Midbrain (tissue), 1 donor: ENCODE measurements around the gene SLC7A5.
"Not testable (repeated sequence)": the region's sequence is repeated elsewhere in the genome, so short reads cannot be mapped to it uniquely, and the experiment has no call there.

Experiments used
- DNase-seq: peaks from one replicate; lab custom pipeline; 2025; lab: John Stamatoyannopoulos, UW

Gene SLC7A5

DNA sequence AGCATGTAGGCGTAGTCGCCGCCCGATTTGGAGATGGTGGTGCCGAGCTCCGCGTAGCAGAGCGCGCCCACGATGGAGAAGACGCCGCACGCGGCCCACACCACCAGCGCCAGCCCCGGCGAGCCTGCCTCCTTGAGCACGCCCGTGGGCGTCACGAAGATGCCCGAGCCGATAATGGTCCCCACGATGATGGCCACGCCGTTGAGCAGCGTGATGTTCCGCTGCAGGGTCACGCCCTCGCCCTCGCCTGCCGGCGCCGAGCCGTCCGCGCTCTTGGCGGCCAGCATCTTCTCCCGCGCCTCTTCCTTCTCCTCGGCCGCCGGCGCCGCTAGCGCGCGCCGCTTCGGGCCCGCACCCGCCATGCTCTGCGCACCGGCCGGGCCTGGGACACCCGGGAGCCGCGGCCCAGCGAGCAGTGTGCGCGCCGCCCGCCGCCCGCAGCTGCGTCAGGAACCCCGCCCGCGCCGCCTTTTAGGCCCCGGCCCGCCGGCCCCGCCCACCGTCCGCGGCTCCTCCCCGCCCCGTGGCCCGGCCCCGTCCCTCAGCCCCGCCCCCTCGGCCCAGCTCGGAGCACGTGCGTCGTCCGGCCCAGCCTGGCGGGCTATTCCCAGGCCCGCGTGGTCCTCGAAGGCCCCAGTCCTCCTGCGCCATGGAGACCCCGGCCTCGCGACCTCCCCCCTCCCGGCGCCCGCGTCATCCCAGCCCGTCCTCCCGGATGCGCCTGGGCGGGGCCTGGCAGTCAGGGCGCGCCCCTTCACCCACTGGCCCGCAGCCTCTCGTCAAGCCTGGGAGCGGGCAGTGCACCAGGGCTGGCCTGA is at the start of gene SLC7A5:
Gene SLC7A5 (minus strand): TSS at position 447 of the 818 bp plus-strand sequence. CDS start 85 bp downstream, at position 362.
- DNase-seq, result peak; percentile 63

DNA sequence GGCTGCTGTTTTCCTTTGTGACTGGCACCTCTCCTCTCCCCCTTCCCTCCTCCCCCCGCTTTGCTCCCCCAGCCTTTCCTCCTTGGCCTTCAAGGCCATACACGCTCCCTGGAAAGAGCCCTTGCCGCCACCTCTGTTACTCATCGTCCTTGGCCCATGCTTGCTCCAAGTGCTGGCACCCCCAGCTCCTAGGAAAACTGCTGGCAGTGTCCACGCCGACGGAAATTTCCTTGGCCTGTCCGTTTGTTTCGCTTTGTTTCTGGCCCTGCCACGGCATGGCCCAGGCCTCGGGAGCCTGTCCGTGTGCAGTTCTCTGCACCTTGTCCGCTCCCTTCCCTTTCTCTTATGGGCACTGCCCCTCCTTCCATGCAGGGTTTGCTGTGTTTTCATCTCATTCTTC is 49.0 kb upstream of the SLC7A5 start:
- peak; percentile 42 for DNase-seq

DNA sequence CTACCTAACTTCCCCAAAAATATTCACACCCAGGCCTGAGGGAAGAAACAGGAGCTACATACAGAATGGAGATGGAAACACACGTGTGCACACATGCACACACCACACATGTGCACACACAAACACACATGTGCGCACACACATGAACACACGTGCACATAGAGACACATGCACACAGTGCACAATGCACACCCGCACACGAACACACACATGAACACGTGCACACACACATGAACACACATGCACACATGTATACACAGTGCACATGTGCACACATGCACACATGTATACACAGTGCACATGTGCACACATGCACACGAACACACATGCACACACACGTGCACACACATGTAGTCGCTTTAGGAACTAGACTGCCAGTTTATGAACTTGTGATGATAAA is 48.2 kb upstream of the SLC7A5 start:
- DNase-seq, result no peak

- no peak for DNase-seq
These were observed 45.5 kb upstream of the SLC7A5 start for GRCh38 chr16:87914812-87915211.

- not testable (repeated sequence) for DNase-seq
These were observed 44.9 kb upstream of the SLC7A5 start for GRCh38 chr16:87914021-87914725.

GRCh38 chr16:87912691-87913090 is 43.4 kb upstream of the SLC7A5 start:
- not testable (repeated sequence) for DNase-seq

DNA sequence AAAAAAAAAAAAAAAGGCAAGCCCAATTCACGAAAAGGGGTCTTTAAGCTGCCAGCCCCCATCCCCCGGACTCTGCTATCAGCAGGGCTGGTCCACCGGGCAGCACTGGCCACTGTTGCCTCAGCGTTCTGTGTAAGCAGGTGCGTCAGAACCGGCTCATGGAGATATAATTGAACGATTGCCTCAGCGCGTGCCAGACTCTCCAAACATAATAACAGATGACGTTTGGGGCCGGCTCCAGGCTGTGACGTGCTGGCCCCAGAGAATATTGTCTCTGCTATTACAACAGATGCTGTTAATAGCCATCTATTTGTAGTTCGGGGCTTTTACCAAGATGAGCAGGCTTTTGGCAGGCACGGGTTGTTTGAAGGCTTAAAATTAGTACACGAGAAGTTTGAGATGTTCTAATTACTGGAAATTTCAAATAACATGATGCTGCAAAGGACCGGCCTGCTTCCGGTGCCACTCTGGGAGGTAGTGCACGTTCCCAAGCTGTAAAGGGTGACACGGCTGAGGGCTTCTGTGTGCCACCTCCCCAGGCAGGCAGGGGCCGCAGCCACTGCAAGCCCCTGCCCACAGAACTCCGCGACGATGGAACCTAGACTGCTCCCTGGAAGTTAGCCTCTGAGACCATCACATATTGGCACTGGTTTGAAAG is 41.9 kb upstream of the SLC7A5 start:
- not testable (repeated sequence) for DNase-seq

GRCh38 chr16:87909203-87909935 is 40.1 kb upstream of the SLC7A5 start:
- DNase-seq, result peak; percentile 38

DNA sequence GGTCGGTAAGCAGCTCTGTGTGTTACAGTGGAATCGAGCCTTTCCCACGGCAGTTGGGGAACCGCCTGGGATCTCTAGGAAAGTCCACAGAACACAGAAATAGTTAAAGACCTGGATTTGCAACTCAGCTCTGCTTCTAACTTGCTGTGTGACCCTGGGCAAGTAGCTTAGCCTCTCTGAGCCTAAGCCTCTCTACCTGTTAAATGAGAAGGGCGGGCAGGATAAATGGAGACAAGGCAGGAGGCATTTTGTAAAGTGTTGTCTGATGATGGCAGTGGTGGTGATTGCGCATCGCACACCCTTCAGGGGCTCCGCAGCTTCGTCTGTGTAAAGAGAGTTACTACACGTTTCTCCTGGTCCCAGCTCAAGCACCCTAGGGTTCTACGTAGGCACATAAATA is 38.8 kb upstream of the SLC7A5 start:
- DNase-seq, result not testable (repeated sequence)

DNA sequence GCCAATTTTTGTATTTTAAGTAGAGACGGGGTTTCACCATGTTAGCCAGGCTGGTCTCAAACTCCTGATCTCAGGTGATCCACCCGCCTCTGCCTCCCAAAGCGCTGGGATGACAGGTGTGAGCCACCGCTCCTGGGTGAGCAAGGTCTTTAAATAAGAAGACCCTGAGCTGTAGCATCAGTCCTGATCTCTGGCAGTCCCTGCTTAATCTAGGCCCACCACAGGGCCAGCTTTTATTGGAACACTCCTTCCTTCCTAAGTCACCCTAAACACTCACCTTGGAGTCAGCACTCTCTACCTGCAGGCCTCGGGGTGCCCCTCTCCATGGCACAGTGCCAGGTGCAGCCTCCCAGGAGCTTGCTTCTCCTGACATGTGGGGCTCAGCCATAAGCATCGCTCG is 36.2 kb upstream of the SLC7A5 start:
- DNase-seq, result not testable (repeated sequence)

DNA sequence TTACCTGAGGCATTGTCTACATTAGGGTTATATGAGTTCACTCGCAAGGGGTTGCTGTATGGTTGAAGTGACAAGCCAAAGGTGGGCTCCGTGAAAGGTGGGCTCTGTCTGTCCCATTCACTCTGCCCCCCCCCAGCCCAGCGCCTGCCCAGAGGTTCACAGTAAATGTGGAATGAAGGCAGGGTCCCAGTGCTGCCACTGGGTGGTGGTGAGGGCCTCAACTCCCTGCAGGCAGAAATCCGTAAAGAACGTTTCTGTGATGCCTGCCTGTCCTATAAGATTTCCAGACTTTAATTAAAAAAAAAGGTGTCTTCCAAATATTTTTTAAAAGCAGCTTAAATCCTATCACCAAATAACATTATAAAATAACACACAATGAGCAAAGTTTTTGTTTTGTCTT is 35.7 kb upstream of the SLC7A5 start:
- not testable (repeated sequence) for DNase-seq

DNA sequence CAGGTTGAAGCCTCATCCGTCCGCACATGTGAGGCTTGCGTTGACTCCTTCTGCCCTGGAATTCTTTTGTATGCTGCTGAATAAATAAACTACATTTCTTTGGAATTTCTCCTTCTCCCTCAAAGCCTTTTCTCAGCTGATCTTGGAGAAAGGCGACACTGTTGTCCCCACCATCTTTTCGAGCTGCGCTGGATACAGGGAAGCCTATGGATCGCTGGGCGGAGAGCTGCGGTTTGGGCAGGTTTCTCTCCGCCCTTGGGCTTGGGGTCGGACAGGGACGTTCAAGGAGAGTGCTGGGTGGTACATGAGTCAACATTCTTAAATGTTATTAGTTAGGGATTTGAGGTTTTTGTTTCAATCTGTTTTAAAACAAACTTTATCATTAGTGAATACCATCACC is 31.2 kb upstream of the SLC7A5 start:
- not testable (repeated sequence) for DNase-seq

- no peak for DNase-seq
These were observed 28.5 kb upstream of the SLC7A5 start for GRCh38 chr16:87897521-87898505.

- not testable (repeated sequence) for DNase-seq
These were observed 27.7 kb upstream of the SLC7A5 start for GRCh38 chr16:87896924-87897520.

- peak; percentile 18 for DNase-seq
These were observed 27.0 kb upstream of the SLC7A5 start for GRCh38 chr16:87896176-87896890.

- DNase-seq, result peak; percentile 27
These were observed 26.4 kb upstream of the SLC7A5 start for GRCh38 chr16:87895641-87896141.

DNA sequence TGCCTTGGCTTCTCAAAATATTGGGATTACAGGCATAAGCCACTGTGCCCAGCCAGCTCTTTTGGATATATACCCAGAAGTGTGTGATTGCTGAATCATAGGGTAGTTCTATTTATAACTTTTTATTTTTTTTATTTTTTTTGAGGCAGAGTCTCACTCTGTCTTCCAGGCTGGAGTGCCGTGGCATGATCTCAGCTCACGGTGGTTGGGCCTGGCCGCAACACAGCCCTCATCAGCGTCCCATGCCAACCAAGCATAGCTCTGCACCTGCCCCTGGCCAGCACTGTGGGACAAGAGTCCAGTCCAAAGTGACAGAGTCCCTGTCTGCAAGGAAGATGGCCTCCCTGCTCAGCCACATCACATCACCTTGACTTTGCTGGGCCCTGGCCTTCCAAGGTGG is 24.7 kb upstream of the SLC7A5 start:
- not testable (repeated sequence) for DNase-seq

- DNase-seq, result no peak
These were observed 22.5 kb upstream of the SLC7A5 start for GRCh38 chr16:87891764-87892163.

DNA sequence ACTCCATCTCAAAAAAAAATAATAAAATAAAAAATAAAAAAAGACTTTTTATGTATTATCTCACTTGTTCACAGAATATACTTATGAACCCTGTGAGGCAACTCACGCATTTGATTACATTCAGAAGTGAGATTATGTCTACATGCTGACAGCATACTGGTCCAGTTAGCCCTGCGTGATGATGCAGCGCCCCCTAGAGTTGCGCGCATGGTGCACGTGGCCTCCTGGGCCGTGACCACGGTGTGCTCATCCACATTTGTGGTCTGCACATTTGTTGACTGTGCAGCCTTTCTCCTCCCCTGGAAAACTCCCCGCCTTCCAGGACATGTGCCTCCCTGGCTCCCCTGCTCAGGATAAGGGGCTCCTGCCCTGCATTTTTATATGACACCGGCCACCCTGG is 20.5 kb upstream of the SLC7A5 start:
- not testable (repeated sequence) for DNase-seq
